OCI-LY7 (cell line): ENCODE data around the gene CDK6.

Experiments
- EZH2phosphoT487 ChIP-seq: fragments of 200-600 bp; sonication (generic); IDR thresholded peaks from 2 replicates; pipeline ENCODE4 v1.6.1; 2018; ENCODE audit warnings: low read depth, borderline replicate concordance, mild to moderate bottlenecking, mixed run types, antibody characterized with exemption, low read length, moderate library complexity, mixed read lengths
- TF ChIP-seq, protein P1 (sequence below): fragments of 200-600 bp; sonication (generic); conservative IDR thresholded peaks from 2 replicates; pipeline ENCODE4 v1.5.1; 2014; ENCODE audit warnings: mild to moderate bottlenecking, antibody characterized with exemption, low read length, moderate library complexity, mixed read lengths

GRCh38 chr7:92875173-92875572 is 38.8 kb upstream of the CDK6 start:
- TF ChIP-seq, protein P1, sequence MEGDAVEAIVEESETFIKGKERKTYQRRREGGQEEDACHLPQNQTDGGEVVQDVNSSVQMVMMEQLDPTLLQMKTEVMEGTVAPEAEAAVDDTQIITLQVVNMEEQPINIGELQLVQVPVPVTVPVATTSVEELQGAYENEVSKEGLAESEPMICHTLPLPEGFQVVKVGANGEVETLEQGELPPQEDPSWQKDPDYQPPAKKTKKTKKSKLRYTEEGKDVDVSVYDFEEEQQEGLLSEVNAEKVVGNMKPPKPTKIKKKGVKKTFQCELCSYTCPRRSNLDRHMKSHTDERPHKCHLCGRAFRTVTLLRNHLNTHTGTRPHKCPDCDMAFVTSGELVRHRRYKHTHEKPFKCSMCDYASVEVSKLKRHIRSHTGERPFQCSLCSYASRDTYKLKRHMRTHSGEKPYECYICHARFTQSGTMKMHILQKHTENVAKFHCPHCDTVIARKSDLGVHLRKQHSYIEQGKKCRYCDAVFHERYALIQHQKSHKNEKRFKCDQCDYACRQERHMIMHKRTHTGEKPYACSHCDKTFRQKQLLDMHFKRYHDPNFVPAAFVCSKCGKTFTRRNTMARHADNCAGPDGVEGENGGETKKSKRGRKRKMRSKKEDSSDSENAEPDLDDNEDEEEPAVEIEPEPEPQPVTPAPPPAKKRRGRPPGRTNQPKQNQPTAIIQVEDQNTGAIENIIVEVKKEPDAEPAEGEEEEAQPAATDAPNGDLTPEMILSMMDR = no peak
- no peak for TF ChIP-seq EZH2phosphoT487
